Measurements from ENCODE around the gene TNFAIP2. TPM values are rescaled to one million over a fixed set of nuclear protein-coding genes. Genes with fewer than 3 reads are reported as not detected.

TNFAIP2 gene
- total and polyA plus RNA-seq, 3 donors from 2014 or later, result 44.9 to 92.8 (median 51.8) TPM

DNA sequence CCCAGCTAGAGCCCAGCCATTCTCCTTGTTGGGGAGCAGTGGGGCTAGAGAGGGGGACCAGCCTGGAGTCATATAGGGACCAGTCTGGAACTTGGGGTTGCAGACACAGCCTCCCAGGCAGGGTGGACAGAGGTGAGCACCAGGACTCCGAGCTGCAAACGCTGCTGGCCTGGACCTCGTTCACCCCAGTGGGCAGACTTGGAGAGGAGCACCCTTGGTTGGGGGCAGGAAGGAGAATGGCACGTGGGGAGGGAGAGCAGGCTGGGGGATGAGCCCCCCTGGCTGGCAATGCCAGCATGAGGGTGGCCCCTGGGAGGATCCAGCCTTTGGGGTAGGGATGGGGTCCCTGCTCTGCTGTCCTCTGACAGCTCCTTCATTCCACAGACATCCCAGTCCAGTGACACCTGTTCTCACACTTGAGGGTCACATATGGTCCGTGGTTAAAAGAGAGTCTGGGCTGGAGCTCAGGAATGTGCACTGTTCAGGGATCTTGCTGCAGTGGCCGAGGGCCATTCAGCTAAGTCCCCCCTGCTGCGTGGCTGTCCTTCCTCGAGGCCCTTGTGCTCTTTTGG lies 36.4 kb upstream of the TNFAIP2 start:
- H3K27me3 ChIP-seq, result no peaks in the 10 kb centered on the region
- 61 to 83% methylated on average over 6 to 8 of the region's 8 CpGs for WGBS, 2 donors
- H3K27ac ChIP-seq, result no peak overlapping the region
- no peaks in the 10 kb centered on the region for H3K36me3 ChIP-seq (ENCODE audit: low read depth, missing control alignments)
- no peaks in the 10 kb centered on the region for H3K9me3 ChIP-seq
- peaks cover 9% of the 10 kb centered on the region for H3K4me1 ChIP-seq
- no peak overlapping the region for H3K4me3 ChIP-seq
- DNase-seq, result no peak
- TF ChIP-seq POLR2A (IDR thresholded peaks at IDR 0.05), result no peak
- TF ChIP-seq CTCF (IDR thresholded peaks at IDR 0.05), result no peak
- intact Hi-C loops (cut with DNase I; ENCODE audit: low total_unique reads), result no loop called here

DNA sequence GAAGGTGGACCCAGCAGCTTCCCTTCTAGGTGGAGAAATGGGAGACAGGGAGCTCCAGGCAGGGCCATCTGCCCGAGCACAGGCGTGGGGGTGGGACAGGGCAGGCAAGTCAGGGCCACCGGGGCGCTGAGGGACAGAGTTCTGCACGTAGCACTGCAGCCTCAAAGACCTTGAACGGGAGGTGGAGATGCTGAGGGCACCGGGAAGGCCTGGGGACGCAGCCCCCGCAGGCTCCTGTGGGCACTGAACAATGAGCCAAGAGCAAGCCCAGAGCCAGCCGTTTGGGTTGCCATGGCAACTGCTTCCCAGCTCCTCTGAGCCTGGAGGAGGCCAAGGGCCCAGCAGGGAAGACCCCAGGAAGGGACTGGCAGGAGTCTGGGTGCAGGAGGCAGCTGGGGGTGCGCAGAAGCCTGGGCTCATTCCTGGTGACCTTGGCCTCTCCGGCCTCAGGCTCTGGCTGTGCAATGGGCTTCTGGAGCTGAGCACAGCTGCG lies 35.9 kb upstream of the TNFAIP2 start:
- no peaks in the 10 kb centered on the region for H3K27me3 ChIP-seq
- no peak overlapping the region for H3K27ac ChIP-seq
- intact Hi-C loops (cut with DNase I; ENCODE audit: low total_unique reads), result no loop called here
- no peak overlapping the region for H3K4me3 ChIP-seq
- H3K36me3 ChIP-seq (ENCODE audit: low read depth, missing control alignments), result no peaks in the 10 kb centered on the region
- peaks cover 9% of the 10 kb centered on the region for H3K4me1 ChIP-seq
- WGBS, 2 donors, result 36 to 44% methylated on average over 2 to 10 of the region's 13 CpGs
- DNase-seq, result peak; percentile 67
- TF ChIP-seq CTCF (IDR thresholded peaks at IDR 0.05) (no peak), POLR2A (IDR thresholded peaks at IDR 0.05) (no peak)
- H3K9me3 ChIP-seq, result no peaks in the 10 kb centered on the region

DNA sequence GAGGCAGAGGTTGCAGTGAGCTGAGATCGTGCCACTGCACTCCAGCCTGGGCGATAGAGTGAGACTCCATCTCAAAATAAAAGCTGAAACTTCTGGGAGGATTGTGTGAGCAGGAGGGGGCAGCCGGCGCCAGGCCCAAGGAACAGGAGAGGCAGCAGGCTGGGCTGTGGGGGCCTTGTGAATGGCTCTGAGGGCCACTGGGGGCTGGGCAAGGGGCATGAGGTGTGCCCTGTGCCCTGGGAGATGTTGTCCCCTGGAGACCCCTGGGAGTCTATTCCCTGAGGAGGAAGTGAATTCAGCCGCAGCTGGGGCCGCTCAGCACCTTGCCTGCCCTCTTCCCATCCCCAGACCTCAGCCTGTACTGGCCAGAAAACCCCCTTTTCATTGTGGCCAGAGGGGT lies 34.3 kb upstream of the TNFAIP2 start:
- WGBS, 2 donors, result 84 to 86% methylated on average over 4 to 5 of the region's 6 CpGs

DNA sequence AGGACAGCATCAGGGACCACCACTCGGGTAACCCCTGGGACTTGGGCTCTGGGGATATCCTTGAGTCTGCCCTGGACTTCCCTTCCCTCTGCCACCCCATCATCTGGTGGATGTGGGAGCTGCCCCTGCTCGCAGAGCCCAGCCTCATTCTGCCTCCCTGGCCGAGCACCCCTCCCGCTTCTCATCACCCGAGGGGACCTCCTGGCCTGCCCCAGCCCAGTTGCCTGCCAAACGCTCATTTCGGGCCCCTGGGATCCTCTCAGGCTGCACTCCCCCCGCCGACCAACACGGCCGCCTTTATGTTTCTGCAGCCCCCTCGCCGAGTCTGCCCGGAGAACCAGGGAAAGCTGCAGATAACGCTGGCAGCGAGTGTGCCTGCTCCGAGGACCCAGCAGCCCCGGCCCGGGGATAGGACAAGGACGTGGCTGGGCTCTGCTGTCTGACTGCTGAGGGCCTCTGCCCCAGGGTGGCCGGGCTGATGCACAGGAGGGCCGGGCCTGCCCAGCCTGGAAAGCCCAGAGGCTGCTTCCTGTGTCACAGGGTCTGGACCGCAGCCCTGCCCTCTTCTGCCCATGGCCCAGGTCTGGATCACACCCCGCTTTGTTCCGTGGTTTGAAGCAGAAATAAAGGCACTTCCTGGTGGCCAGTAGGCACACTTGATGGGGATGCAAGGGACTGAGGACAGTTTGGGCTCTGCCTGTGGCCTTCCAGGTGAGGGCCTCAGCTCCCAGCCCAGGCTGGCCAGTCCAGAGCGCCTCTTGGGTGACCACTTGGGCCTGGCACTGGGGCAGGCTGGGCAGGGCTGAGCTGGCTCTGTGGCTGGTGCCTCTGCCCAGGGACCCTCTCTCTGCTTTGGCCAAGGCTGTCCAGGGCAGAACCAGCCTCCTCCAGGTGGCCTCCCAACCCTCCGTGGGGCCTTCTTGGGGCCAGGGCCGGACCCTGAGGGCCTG lies 33.6 kb upstream of the TNFAIP2 start:
- TF ChIP-seq CTCF (IDR thresholded peaks at IDR 0.05) (no peak), POLR2A (IDR thresholded peaks at IDR 0.05) (no peak)
- intact Hi-C loops (cut with DNase I; ENCODE audit: low total_unique reads), result no loop called here
- no peak for DNase-seq
- H3K9me3 ChIP-seq, result no peaks in the 10 kb centered on the region
- H3K27me3 ChIP-seq, result no peaks in the 10 kb centered on the region
- H3K27ac ChIP-seq, result no peak overlapping the region
- H3K4me3 ChIP-seq, result no peak overlapping the region
- peaks cover 9% of the 10 kb centered on the region for H3K4me1 ChIP-seq
- 61 to 82% methylated on average over 21 to 28 of the region's 28 CpGs for WGBS, 2 donors
- H3K36me3 ChIP-seq (ENCODE audit: low read depth, missing control alignments), result no peaks in the 10 kb centered on the region

More for the DNA sequence above, 34.3 kb upstream of the TNFAIP2 start:
- no peaks in the 10 kb centered on the region for H3K9me3 ChIP-seq
- intact Hi-C loops (cut with DNase I; ENCODE audit: low total_unique reads), result no loop called here
- H3K4me3 ChIP-seq, result no peak overlapping the region
- TF ChIP-seq POLR2A (IDR thresholded peaks at IDR 0.05) (no peak), CTCF (IDR thresholded peaks at IDR 0.05) (no peak)
- DNase-seq, result no peak
- H3K27me3 ChIP-seq, result no peaks in the 10 kb centered on the region
- H3K27ac ChIP-seq, result no peak overlapping the region
- H3K36me3 ChIP-seq (ENCODE audit: low read depth, missing control alignments), result no peaks in the 10 kb centered on the region
- H3K4me1 ChIP-seq, result peaks cover 9% of the 10 kb centered on the region

Measured in testis (tissue), 3 donors.